ENCODE measurements around the gene SPINK5.

SPINK5 gene

GRCh38 chr5:148177207-148177606 is 113.4 kb downstream of the SPINK5 start:
- no peak for DNase-seq (ENCODE audit: low spot score)

DNA sequence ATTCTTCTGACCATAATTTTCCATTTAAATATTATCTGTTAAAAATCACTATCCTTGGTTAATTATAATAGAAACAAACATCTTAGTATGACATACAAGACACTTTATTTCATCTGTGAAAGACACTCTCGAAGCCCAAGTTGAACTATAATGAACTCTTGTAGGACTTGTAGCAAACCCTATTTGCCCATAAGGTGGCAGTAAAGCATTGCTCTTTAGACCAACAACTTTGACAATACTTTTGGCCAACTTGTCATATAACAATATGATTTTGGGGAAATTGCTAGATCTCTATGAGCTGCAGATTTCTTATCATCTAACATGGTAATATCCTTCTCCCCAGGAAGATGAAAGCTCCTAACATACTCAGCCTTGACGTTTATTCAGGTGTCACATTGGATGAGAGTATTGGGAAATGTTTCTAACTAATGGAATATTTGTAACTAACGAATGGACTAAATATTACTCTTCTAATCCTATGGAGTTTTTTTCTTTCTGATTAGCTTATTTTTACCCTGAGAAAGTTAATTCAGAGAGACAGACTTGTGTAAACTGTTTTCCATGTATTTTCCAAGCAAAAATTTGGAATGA is 115.5 kb downstream of the SPINK5 start:
- peak; percentile 44 for DNase-seq (ENCODE audit: low spot score)

DNA sequence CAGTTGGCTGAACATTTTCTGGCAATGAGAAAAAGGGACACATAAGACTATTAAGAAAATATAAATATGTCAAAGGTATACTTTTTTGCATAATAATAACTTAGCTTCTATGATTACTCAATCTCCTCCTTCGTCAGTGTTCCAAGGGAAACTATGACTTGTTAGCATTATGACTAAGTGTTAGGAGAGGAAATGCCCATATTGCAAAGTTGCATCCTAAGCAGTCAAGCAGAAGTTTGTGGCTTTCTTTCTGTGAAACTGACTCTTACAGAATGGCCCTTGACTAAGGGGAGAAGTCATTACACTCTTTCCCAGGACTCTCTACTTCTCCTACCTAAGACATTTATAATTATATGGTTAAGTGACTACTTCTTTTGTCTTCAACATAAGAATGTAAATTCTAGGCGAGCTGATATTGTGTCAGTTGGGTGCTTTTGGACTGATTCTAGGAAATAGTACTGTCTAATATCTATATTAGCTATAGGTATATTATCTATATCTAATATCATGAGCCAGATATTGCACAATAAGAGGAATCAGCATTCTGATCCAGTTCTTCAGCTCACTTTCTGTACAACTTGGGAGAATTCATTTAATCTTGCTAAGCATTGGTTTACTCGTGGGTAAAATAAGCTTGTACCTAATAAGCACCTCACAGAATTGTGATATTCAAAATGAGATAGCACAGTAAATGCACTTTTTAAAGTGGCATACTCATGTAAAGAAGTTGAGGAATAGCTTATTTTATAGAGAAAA is 122.6 kb downstream of the SPINK5 start:
- DNase-seq (ENCODE audit: low spot score) = no peak

All from hematopoietic multipotent progenitor cell treated with erythropoietin and hydrocortisone succinate and interleukin-3 and kit ligand, for 15 days (in vitro differentiated cells).